ENCODE measurements around the gene C9orf72. TPM values are rescaled to one million over a fixed set of nuclear protein-coding genes. Genes with fewer than 3 reads are reported as not detected.
"Not testable (repeated sequence)": the region's sequence is repeated elsewhere in the genome, so short reads cannot be mapped to it uniquely, and the experiment has no call there.

C9orf72 gene
- total and polyA plus RNA-seq, 8 donors, result 3.6 to 9.5 (median 7.3) TPM

DNA sequence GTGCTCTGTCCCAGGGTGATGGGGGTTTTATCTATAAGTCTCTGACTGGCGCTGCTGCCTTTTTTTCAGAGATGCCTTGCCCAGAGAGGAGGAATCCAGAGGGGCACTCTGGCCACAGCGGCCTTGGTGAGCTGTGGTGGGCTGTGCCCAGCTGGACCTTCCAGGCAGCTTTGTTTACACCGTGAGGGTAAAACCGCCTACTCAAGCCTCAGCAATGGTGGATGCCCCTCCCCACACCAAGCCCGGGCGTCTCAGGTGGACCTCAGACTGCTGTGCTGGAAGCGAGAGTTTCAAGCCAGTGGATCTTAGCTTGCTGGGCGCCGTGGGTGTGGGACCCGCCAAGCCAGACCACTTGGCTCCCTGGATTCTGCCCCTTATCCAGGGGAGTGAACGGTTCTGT lies 41.3 kb upstream of the C9orf72 start:
- H3K36me3 ChIP-seq, result no peaks in the 10 kb centered on the region
- H3K27ac ChIP-seq, result no peak overlapping the region
- H3K27me3 ChIP-seq, result no peaks in the 10 kb centered on the region
- no peak overlapping the region for H3K4me3 ChIP-seq
- H3K9me3 ChIP-seq, result no peaks in the 10 kb centered on the region
- TF ChIP-seq, protein P1, sequence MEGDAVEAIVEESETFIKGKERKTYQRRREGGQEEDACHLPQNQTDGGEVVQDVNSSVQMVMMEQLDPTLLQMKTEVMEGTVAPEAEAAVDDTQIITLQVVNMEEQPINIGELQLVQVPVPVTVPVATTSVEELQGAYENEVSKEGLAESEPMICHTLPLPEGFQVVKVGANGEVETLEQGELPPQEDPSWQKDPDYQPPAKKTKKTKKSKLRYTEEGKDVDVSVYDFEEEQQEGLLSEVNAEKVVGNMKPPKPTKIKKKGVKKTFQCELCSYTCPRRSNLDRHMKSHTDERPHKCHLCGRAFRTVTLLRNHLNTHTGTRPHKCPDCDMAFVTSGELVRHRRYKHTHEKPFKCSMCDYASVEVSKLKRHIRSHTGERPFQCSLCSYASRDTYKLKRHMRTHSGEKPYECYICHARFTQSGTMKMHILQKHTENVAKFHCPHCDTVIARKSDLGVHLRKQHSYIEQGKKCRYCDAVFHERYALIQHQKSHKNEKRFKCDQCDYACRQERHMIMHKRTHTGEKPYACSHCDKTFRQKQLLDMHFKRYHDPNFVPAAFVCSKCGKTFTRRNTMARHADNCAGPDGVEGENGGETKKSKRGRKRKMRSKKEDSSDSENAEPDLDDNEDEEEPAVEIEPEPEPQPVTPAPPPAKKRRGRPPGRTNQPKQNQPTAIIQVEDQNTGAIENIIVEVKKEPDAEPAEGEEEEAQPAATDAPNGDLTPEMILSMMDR (IDR thresholded peaks at IDR 0.05), result no peak
- 79 to 86% methylated on average over 11 of the region's 11 CpGs for WGBS, 2 donors
- FAIRE-seq, result no peak
- peak in 1 of 6 donors; percentile 34 for DNase-seq
- no peaks in the 10 kb centered on the region for H3K4me1 ChIP-seq
- intact Hi-C loops (cut with DNase I), result no loop called here
- no peak for ATAC-seq

DNA sequence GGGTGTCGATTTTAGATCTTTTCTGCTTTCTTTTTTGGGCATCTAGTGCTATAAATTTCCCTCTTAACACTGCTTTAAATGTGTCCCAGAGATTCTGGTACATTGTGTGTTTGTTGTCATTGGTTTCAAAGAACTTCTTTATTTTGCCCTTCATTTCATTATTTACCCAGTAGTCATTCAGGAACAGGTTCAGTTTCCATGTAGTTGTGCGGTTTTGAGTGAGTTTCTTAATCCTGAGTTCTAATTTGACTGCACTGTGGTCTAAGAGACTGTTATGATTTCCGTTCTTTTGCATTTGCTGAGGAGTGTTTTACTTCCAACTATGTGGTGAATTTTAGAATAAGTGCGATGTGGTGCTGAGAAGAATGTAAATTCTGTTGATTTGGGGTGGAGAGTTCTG lies 38.8 kb upstream of the C9orf72 start:
- H3K4me3 ChIP-seq; H3K36me3 ChIP-seq; H3K4me1 ChIP-seq; ATAC-seq; FAIRE-seq; H3K27me3 ChIP-seq; H3K9me3 ChIP-seq; intact Hi-C loops (cut with DNase I); H3K27ac ChIP-seq; DNase-seq: not testable (repeated sequence)
- WGBS, 2 donors, result 76 to 82% methylated on average over 4 of the region's 4 CpGs

DNA sequence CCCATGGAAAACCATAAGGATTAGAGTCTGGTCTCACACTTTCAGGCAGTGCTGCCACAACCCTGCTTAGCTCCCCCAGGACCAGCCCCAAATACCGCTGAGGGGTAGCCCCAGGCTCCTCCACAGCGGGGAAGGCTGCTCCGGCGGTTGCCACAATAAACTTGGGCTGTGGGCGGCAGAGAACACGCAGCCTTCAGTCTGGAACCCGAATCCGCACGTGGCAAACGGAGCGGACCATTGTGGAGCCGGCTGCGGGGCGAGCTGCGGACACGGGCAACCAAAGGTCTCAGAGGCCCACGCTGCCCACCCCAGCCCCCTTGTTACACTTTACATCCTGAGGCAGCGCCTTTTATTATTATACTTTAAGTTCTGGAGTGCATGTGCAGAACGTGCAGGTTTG lies 37.3 kb upstream of the C9orf72 start:
- DNase-seq (no peak), FAIRE-seq (no peak), ATAC-seq (no peak)
- H3K27ac ChIP-seq, result no peak overlapping the region
- no peak overlapping the region for H3K4me3 ChIP-seq
- TF ChIP-seq, protein P1 (IDR thresholded peaks at IDR 0.05), result no peak
- no peaks in the 10 kb centered on the region for H3K36me3 ChIP-seq
- no peaks in the 10 kb centered on the region for H3K9me3 ChIP-seq
- H3K4me1 ChIP-seq, result no peaks in the 10 kb centered on the region
- intact Hi-C loops (cut with DNase I), result no loop called here
- no peaks in the 10 kb centered on the region for H3K27me3 ChIP-seq
- WGBS, 2 donors, result 86 to 88% methylated on average over 19 of the region's 19 CpGs

DNA sequence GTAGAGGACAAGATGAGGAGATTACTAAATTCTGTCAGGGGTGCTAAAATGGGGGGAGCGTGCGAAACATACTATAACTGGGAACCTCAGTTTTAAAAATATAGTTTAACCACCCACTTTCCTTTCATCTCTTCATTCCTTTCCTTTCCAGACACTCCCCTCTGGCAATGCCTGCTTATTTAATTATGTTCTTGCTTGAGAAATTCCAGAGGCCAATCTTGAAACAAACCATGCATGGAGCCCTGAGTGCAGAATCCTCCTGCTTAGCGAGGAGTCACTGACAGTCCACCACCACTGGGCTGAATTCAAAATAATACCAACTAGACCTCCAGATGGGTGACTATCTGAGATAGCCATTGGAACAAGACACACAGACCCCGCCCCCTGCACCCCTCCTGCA lies 29.7 kb upstream of the C9orf72 start:
- Histone ChIP-seq H3K4me1 (no peaks in the 10 kb centered on the region), H3K27me3 (no peaks in the 10 kb centered on the region), H3K9me3 (no peaks in the 10 kb centered on the region), H3K4me3 (no peak overlapping the region), H3K27ac (no peak overlapping the region), H3K36me3 (no peaks in the 10 kb centered on the region)
- WGBS, 2 donors, result 86% methylated on average over 4 of the region's 4 CpGs
- no peak for DNase-seq
- intact Hi-C loops (cut with DNase I), result no loop called here
- no peak for FAIRE-seq
- TF ChIP-seq, protein P1 (IDR thresholded peaks at IDR 0.05), result no peak
- no peak for ATAC-seq

DNA sequence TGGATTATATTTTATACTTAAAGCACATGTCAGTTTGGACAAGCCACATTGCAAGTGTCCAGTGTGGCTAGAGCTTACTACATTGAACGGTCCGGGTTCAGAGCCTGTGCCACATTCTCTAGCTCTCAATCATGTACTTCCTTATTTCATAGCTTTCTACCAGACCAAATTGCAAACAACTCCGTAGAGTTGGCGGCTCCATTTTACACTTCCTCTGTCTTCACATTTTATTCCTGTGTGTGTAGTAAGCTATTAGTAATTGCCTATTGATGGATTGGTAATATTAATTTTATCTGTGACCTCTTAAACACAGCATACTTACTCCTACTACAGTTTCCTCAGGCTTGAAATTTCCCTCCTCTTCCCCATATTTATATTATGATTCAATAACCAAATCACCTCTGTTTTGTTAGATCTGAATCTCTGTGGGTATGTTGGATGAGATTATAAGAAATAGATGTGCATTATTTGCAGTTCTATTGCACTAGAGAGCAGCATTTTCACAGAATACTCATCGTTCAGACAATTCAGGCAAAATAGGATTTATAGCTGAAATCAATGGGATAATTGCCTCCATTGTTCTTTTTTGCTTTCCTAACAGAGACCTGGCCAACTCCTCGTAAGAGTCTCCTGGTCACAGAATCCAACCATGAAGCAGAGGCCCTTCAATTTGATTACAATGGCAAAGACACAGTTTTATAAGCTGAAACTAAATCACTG lies 29.0 kb upstream of the C9orf72 start:
- DNase-seq (no peak), FAIRE-seq (no peak), ATAC-seq (peak in 1 of 4 donors; percentile 47)
- H3K9me3 ChIP-seq, result no peaks in the 10 kb centered on the region
- no peaks in the 10 kb centered on the region for H3K27me3 ChIP-seq
- no peak overlapping the region for H3K27ac ChIP-seq
- H3K36me3 ChIP-seq, result no peaks in the 10 kb centered on the region
- 73 to 76% methylated on average over 6 of the region's 6 CpGs for WGBS, 2 donors
- H3K4me3 ChIP-seq, result no peak overlapping the region
- TF ChIP-seq, protein P1 (IDR thresholded peaks at IDR 0.05), result no peak
- no peaks in the 10 kb centered on the region for H3K4me1 ChIP-seq
- intact Hi-C loops (cut with DNase I), result no loop called here

Measured in pancreas (tissue), 10 donors.